GM12878 (cell line): ENCODE results near the gene TAX1BP1. TPM values are rescaled to one million over a fixed set of nuclear protein-coding genes. Genes with fewer than 3 reads are reported as not detected.

ENCODE experiments used
- ATAC-seq: fragments of 200-7000 bp; cut with Tn5 transposase; 3 replicates; pipeline ENCODE4 v1.9.1; 2020; ENCODE audit warnings: mild to moderate bottlenecking, moderate library complexity
- BruUV-seq: library from RNA; stranded (reverse); fragments of 400-500 nt; replicated peaks from 2 replicates; lab custom pipeline; 2021; lab: Mats Ljungman, UMichigan
- CTCF ChIA-PET: fragments of 300-600 bp; sonication (Branson Sonifier 250); formaldehyde crosslinking; extraction: SDS; loops from one replicate; lab custom pipeline; 2021; ENCODE audit warnings: inconsistent platforms; lab: Yijun Ruan, JAX
- POLR2A ChIA-PET: fragments of 350-600 bp; formaldehyde crosslinking; extraction: SDS; loops from one replicate; lab custom pipeline; 2021; ENCODE audit warnings: inconsistent platforms; lab: Charles Lee
- RAD21 ChIA-PET: fragments of 300-600 bp; sonication (Branson Sonifier 250); formaldehyde crosslinking; loops from one replicate; lab custom pipeline; 2023; ENCODE audit warnings: antibody characterized with exemption; ENCODE audit not compliant: unreplicated experiment; lab: Charles Lee
- SMC1A ChIA-PET: fragments of 300-600 bp; sonication (Branson Sonifier 250); formaldehyde crosslinking; loops from one replicate; lab custom pipeline; 2023; ENCODE audit not compliant: unreplicated experiment, uncharacterized antibody; lab: Charles Lee
- DNase-seq: peaks from one replicate; pipeline ENCODE4 v3.0.0-alpha.2; 2011; ENCODE audit warnings: low read depth, low spot score
- FAIRE-seq: peaks from 3 replicates; lab custom pipeline; 2011; peaks lifted over from hg19 to GRCh38; lab: Jason Lieb, UNC
- H2AFZ ChIP-seq: 2 replicates; pipeline ENCODE4 v1.6.0; 2011; ENCODE audit warnings: low read depth, low read length, control low read depth; ENCODE audit not compliant: control insufficient read depth
- H3K27ac ChIP-seq: 2 replicates; pipeline ENCODE4 v1.5.1; 2011; ENCODE audit warnings: control low read depth; ENCODE audit not compliant: control insufficient read depth, insufficient read depth
- H3K27me3 ChIP-seq, 2 experiments: replicated peaks in 1 of 2; 2 replicates each; pipeline versions ENCODE4 v1.6.0 to v1.6.1; 2011; ENCODE audit warnings: low read length in 1 of 2; ENCODE audit not compliant: control insufficient read depth in 2 of 2, insufficient read depth in 2 of 2
- H3K36me3 ChIP-seq, 2 experiments: 2 replicates each; pipeline ENCODE4 v1.5.1; 2011; ENCODE audit warnings: low read length in 1 of 2; ENCODE audit not compliant: control insufficient read depth in 2 of 2, insufficient read depth in 2 of 2
- H3K4me1 ChIP-seq: 2 replicates; pipeline ENCODE4 v1.6.1; 2011; ENCODE audit warnings: mild to moderate bottlenecking, low read length, moderate library complexity, mixed read lengths; ENCODE audit not compliant: control insufficient read depth, insufficient read depth
- H3K4me2 ChIP-seq: 2 replicates; pipeline ENCODE4 v1.6.0; 2011; ENCODE audit warnings: control low read depth; ENCODE audit not compliant: control insufficient read depth, insufficient read depth
- H3K4me3 ChIP-seq: fragments of 200-600 bp; sonication (generic); 2 replicates; pipeline ENCODE4 v1.5.1; 2016
- H3K79me2 ChIP-seq: 2 replicates; pipeline ENCODE4 v1.6.0; 2011; ENCODE audit warnings: low read length; ENCODE audit not compliant: control insufficient read depth, insufficient read depth
- H3K9ac ChIP-seq: 2 replicates; pipeline ENCODE4 v1.8.0; 2011; ENCODE audit warnings: low read length, control low read depth, mixed read lengths; ENCODE audit not compliant: control insufficient read depth, insufficient read depth
- H3K9me3 ChIP-seq: replicated peaks from 3 replicates; pipeline ENCODE4 v1.5.1; 2011; ENCODE audit warnings: mild to moderate bottlenecking, low read length; ENCODE audit not compliant: control insufficient read depth, insufficient read depth
- H4K20me1 ChIP-seq: 2 replicates; pipeline ENCODE4 v1.6.0; 2011; ENCODE audit not compliant: control insufficient read depth, insufficient read depth
- E2F4 ChIP-seq: IDR thresholded peaks from 2 replicates; pipeline ENCODE4 v1.6.1; 2012; ENCODE audit warnings: low read depth, low read length, improper control_type of control experiment
- E4F1 ChIP-seq: fragments of 450-650 bp; IDR thresholded peaks from 2 replicates; pipeline ENCODE4 v1.6.1; 2018; ENCODE audit warnings: borderline replicate concordance, mild to moderate bottlenecking; ENCODE audit not compliant: partially characterized antibody
- GABPA ChIP-seq: IDR thresholded peaks from 2 replicates; pipeline ENCODE4 v1.6.1; 2014; ENCODE audit warnings: antibody characterized with exemption, low read depth, mild to moderate bottlenecking, inconsistent platforms
- PKNOX1 ChIP-seq: fragments of 450-650 bp; IDR thresholded peaks from 2 replicates; pipeline ENCODE4 v1.6.1; 2016; ENCODE audit warnings: mild to moderate bottlenecking
- SREBF2 ChIP-seq: IDR thresholded peaks from 2 replicates; pipeline ENCODE4 v1.6.1; 2012; ENCODE audit warnings: mild to moderate bottlenecking, low read length
- ZNF217 ChIP-seq: fragments of 450-650 bp; IDR thresholded peaks from 2 replicates; pipeline ENCODE4 v1.6.1; 2017; ENCODE audit warnings: antibody characterized with exemption, mild to moderate bottlenecking
- WGBS: methylation state at CpG from one replicate; pipeline ENCODE4 v1.1.6; 2016; ENCODE audit warnings: low lambda C conversion rate; ENCODE audit not compliant: insufficient replicate concordance, insufficient coverage; ENCODE audit errors: missing lambda C conversion rate; 5-methylcytosine and 5-hydroxymethylcytosine counted together
- in situ Hi-C: fragments of 300-500 bp; cut with MboI; formaldehyde crosslinking; loops from 9 replicates; pipeline ENCODE4 v1.14.3; 2018; ENCODE audit warnings: mixed read lengths
- intact Hi-C: fragments of 100-400 bp; cut with micrococcal nuclease; formaldehyde crosslinking; loops from one replicate; pipeline ENCODE4 v1.14.2; 2022; ENCODE audit not compliant: unreplicated experiment
- polyA plus RNA-seq, 11 experiments: library from polyadenylated mRNA; depleted of rRNA in 4 of 11; unstranded in 6 of 11; stranded (reverse) in 5 of 11; fragments of >200 nt; fragmentation: Nextera tagmentation in 4 of 11; fragmentation: Illumina TruSeq in 1 of 11; extraction: Ambion mirVana in 4 of 11; extraction: Trizol in 1 of 11; gene quantifications; 1 replicate in 1 of 11; 2 replicates in 10 of 11; pipeline versions ENCODE4 v1.2.1 to v1.2.3, GENCODE V29; 2011 to 2016; ENCODE audit warnings: inconsistent platforms in 2 of 11, missing spikeins in 2 of 11, low read depth in 1 of 11
- total RNA-seq, 4 experiments: library from RNA; depleted of rRNA in 3 of 4; stranded (reverse); fragments of >200 nt in 3 of 4; fragmentation: Illumina TruSeq in 1 of 4; extraction: Trizol in 1 of 4; gene quantifications; 2 replicates each; pipeline versions ENCODE4 v1.2.1 to v1.2.3, GENCODE V29; 2013 to 2021

TAX1BP1 gene
- total and polyA plus RNA-seq, 10 of the 15 experiments (the other 5 are each of a cell fraction or from before 2014, with no cell fraction given) = 30.8 to 105 (median 52.0) TPM

- H3K4me3 ChIP-seq = no peak overlapping the region
- ChIA-PET SMC1A (no interaction called here), RAD21 (interaction anchor here (0.9 kb wide), 1 partner anchor 37 kb away, joined by 3 read pairs; no protein-coding TSS in a partner anchor), CTCF (interaction anchor here (1.0 kb wide), 1 partner anchor 66 kb away, joined by 3 read pairs; no protein-coding TSS in a partner anchor), POLR2A (no interaction called here)
- no peaks in the 10 kb centered on the region for H4K20me1 ChIP-seq
- no peaks in the 10 kb centered on the region for H3K4me1 ChIP-seq
- no peak overlapping the region for H3K9ac ChIP-seq
- H3K36me3 ChIP-seq = no peaks in the 10 kb centered on the region
- no peak overlapping the region for H3K4me2 ChIP-seq
- no peaks in the 10 kb centered on the region for H3K27me3 ChIP-seq
- WGBS = 69% methylated on average over 6 of the region's 6 CpGs
- in situ Hi-C loops = no loop called here
- BruUV-seq = no TSS peak
- intact Hi-C loops = no loop called here
- no peak overlapping the region for H3K27ac ChIP-seq
- no peak for ATAC-seq
- no peak for TF ChIP-seq E2F4
- TF ChIP-seq E4F1 = no peak
- TF ChIP-seq GABPA = no peak
- no peak for TF ChIP-seq PKNOX1
- TF ChIP-seq SREBF2 = no peak
- no peak for TF ChIP-seq ZNF217
- DNase-seq = no peak
- no peak for FAIRE-seq
- H3K9me3 ChIP-seq = no peaks in the 10 kb centered on the region; the same call in 2 of the 3 replicates
- H3K79me2 ChIP-seq = no peaks in the 10 kb centered on the region
- no peak overlapping the region for H2AFZ ChIP-seq
These were observed 31.5 kb upstream of the TAX1BP1 start for GRCh38 chr7:27708485-27708884.
